ENCODE measurements around the gene GFPT1.

- TF ChIP-seq CTCF (conservative IDR thresholded peaks at IDR 0.05; ENCODE audit: low read length) (no peak), EZH2phosphoT487 (IDR thresholded peaks at IDR 0.05; ENCODE audit: borderline replicate concordance) (no peak)
Observed at GRCh38 chr2:69386360-69386759, 667 bp downstream of the GFPT1 start.

Measured in Loucy (cell line).